HepG2 (cell line): ENCODE results near the gene TRABD. TPM values are rescaled to one million over a fixed set of nuclear protein-coding genes. Genes with fewer than 3 reads are reported as not detected.

Experiments used
- ATAC-seq: fragments of 200-7000 bp; cut with Tn5 transposase; 3 replicates; pipeline ENCODE4 v1.9.1; 2020; ENCODE audit warnings: mild to moderate bottlenecking, moderate library complexity
- BruUV-seq: library from RNA; stranded (reverse); fragments of 400-500 nt; replicated peaks from 2 replicates; lab custom pipeline; 2021; lab: Mats Ljungman, UMichigan
- CTCF ChIA-PET: fragments of 300-600 bp; formaldehyde crosslinking; extraction: SDS; loops from one replicate; lab custom pipeline; 2021; ENCODE audit warnings: low total read pairs, inconsistent platforms, low intra/inter-chr PET ratio; lab: Yijun Ruan, JAX
- POLR2A ChIA-PET: fragments of 350-600 bp; sonication (Branson Sonifier 250); formaldehyde crosslinking; loops from one replicate; lab custom pipeline; 2020; ENCODE audit warnings: antibody characterized with exemption, inconsistent platforms; lab: Yijun Ruan, JAX
- DNase-seq: peaks from one replicate; pipeline ENCODE4 v3.0.0-alpha.2; 2015; ENCODE audit warnings: low spot score
- FAIRE-seq: peaks from 3 replicates; lab custom pipeline; 2011; peaks lifted over from hg19 to GRCh38; lab: Jason Lieb, UNC
- H2AFZ ChIP-seq: one replicate; pipeline ENCODE4 v1.6.1; 2011; ENCODE audit warnings: low read length, inconsistent platforms
- H3K27ac ChIP-seq: fragments of 300-600 bp; 3 replicates; pipeline ENCODE4 v1.8.0; 2011; ENCODE audit warnings: mixed run types, mild to moderate bottlenecking, mixed read lengths, low read length, inconsistent platforms; ENCODE audit not compliant: insufficient read depth; ENCODE audit errors: extremely low read length
- H3K27me3 ChIP-seq, 2 experiments: fragments of 200-600 bp in 1 of 2; 2 replicates in 1 of 2; 3 replicates in 1 of 2; pipeline versions ENCODE4 v1.6.0 to v1.8.0; 2011; ENCODE audit warnings: low read length in 2 of 2, mild to moderate bottlenecking in 2 of 2, moderate library complexity in 2 of 2, inconsistent platforms in 1 of 2; ENCODE audit not compliant: insufficient read depth in 2 of 2, control insufficient read depth in 1 of 2
- H3K36me3 ChIP-seq, 2 experiments: fragments of 200-600 bp in 1 of 2; replicated peaks in 1 of 2; 2 replicates in 1 of 2; 3 replicates in 1 of 2; pipeline versions ENCODE4 v1.5.1 to v1.8.0; 2011; ENCODE audit warnings: low read length in 2 of 2, inconsistent platforms in 1 of 2; ENCODE audit not compliant: insufficient read depth in 2 of 2, control insufficient read depth in 1 of 2
- H3K4me1 ChIP-seq: 2 replicates; pipeline ENCODE4 v1.5.1; 2012; ENCODE audit warnings: low read length, inconsistent platforms; ENCODE audit not compliant: insufficient read depth
- H3K4me2 ChIP-seq: 2 replicates; pipeline ENCODE4 v1.6.0; 2011; ENCODE audit warnings: low read depth, low read length, inconsistent platforms
- H3K4me3 ChIP-seq, 3 experiments: fragments of 200-600 bp in 1 of 3; sonication (generic), shearing (Covaris generic) in 1 of 3; replicated peaks in 1 of 3; 2 replicates each; pipeline ENCODE4 v1.5.1; 2011 to 2016; ENCODE audit warnings: low read length in 3 of 3, inconsistent platforms in 2 of 3, low read depth in 2 of 3, mild to moderate bottlenecking in 2 of 3, control low read depth in 1 of 3, mixed read lengths in 1 of 3; ENCODE audit not compliant: insufficient read depth in 1 of 3
- H3K79me2 ChIP-seq: one replicate; pipeline ENCODE4 v1.6.1; 2011; ENCODE audit warnings: low read length, inconsistent platforms; ENCODE audit not compliant: insufficient read depth
- H3K9ac ChIP-seq: 2 replicates; pipeline ENCODE4 v1.6.0; 2011; ENCODE audit warnings: mild to moderate bottlenecking, low read depth, low read length, inconsistent platforms; ENCODE audit not compliant: insufficient read depth
- H3K9me3 ChIP-seq: 2 replicates; pipeline ENCODE4 v1.5.1; 2012; ENCODE audit warnings: mild to moderate bottlenecking, low read length
- H4K20me1 ChIP-seq: 2 replicates; pipeline ENCODE4 v1.6.0; 2011; ENCODE audit warnings: inconsistent platforms, mild to moderate bottlenecking, low read length, moderate library complexity; ENCODE audit not compliant: insufficient read depth
- DPF2 ChIP-seq: sonication (generic); formaldehyde crosslinking; IDR thresholded peaks from 2 replicates; pipeline ENCODE4 v1.4.0; 2020; ENCODE audit warnings: mild to moderate bottlenecking, low read depth, missing genetic modification reagents, borderline replicate concordance
- RFXAP ChIP-seq: sonication (generic); formaldehyde crosslinking; IDR thresholded peaks from 2 replicates; pipeline ENCODE4 v1.4.0; 2020; ENCODE audit warnings: missing genetic modification reagents, borderline replicate concordance
- SMC3 ChIP-seq: IDR thresholded peaks from 2 replicates; pipeline ENCODE4 v1.6.1; 2011; ENCODE audit warnings: low read length, improper control_type of control experiment
- SP2 ChIP-seq: sonication (generic); formaldehyde crosslinking; IDR thresholded peaks from 2 replicates; pipeline ENCODE4 v1.5.1; 2020; ENCODE audit warnings: mild to moderate bottlenecking, missing genetic modification reagents
- TGIF2 ChIP-seq: IDR thresholded peaks from 2 replicates; pipeline ENCODE4 v1.6.1; 2016; ENCODE audit warnings: control low read depth, missing compliant biosample characterization
- ZBTB7B ChIP-seq: sonication (generic); formaldehyde crosslinking; IDR thresholded peaks from 2 replicates; pipeline ENCODE4 v1.4.0; 2020; ENCODE audit warnings: missing genetic modification reagents
- ZNF296 ChIP-seq: sonication (generic); formaldehyde crosslinking; conservative IDR thresholded peaks from 2 replicates; pipeline ENCODE4 v1.5.0; 2020; ENCODE audit warnings: mild to moderate bottlenecking, missing genetic modification reagents
- ZNF572 ChIP-seq: sonication (generic); formaldehyde crosslinking; IDR thresholded peaks from 2 replicates; pipeline ENCODE4 v1.5.1; 2020; ENCODE audit warnings: mild to moderate bottlenecking, missing genetic modification reagents
- ZNF878 ChIP-seq: sonication (generic); formaldehyde crosslinking; IDR thresholded peaks from 2 replicates; pipeline ENCODE4 v1.8.1; 2023; ENCODE audit warnings: mild to moderate bottlenecking, missing genetic modification reagents, moderate library complexity
- WGBS: methylation state at CpG from one replicate; pipeline ENCODE4 v1.1.6; 2017; ENCODE audit warnings: low lambda C conversion rate; 5-methylcytosine and 5-hydroxymethylcytosine counted together
- in situ Hi-C: cut with HindIII; loops from 2 replicates; pipeline ENCODE4 v1.10.0; 2017; ENCODE audit warnings: low pct_unique_long_range_greater_than_20kb; ENCODE audit not compliant: extremely low pct_ligation_motif_present
- intact Hi-C: fragments of 100-400 bp; cut with micrococcal nuclease; formaldehyde crosslinking; loops from one replicate; pipeline ENCODE4 v1.10.0; 2022; ENCODE audit not compliant: unreplicated experiment
- polyA plus RNA-seq, 8 experiments: library from polyadenylated mRNA; depleted of rRNA in 3 of 8; stranded (reverse) in 7 of 8; unstranded in 1 of 8; fragments of >200 nt; fragmentation: Illumina TruSeq in 4 of 8; extraction: Trizol in 4 of 8; gene quantifications; 2 replicates each; pipeline versions ENCODE4 v1.2.1 to v1.2.3, GENCODE V29; 2011 to 2016; ENCODE audit warnings: low read depth in 4 of 8, missing spikeins in 1 of 8, mixed read lengths in 1 of 8; ENCODE audit not compliant: insufficient read depth in 1 of 8
- total RNA-seq, 5 experiments: library from RNA; depleted of rRNA; stranded (reverse); fragments of >200 nt; fragmentation: Illumina TruSeq; extraction: Trizol; gene quantifications; 2 replicates each; pipeline ENCODE4 v1.2.3, GENCODE V29; 2016; ENCODE audit warnings: low read depth in 1 of 5
- TF ChIP-seq, protein P1 (sequence below): sonication (generic); formaldehyde crosslinking; IDR thresholded peaks from 2 replicates; pipeline ENCODE4 v1.5.1; 2020; ENCODE audit warnings: missing genetic modification reagents, mild to moderate bottlenecking, borderline replicate concordance
- TF ChIP-seq, protein P2 (sequence below): sonication (generic); formaldehyde crosslinking; IDR thresholded peaks from 2 replicates; pipeline ENCODE4 v1.4.0; 2020; ENCODE audit warnings: missing genetic modification reagents
- TF ChIP-seq, protein P3 (sequence below): sonication (generic); formaldehyde crosslinking; IDR thresholded peaks from 2 replicates; pipeline ENCODE4 v1.5.0; 2020; ENCODE audit warnings: missing genetic modification reagents, mild to moderate bottlenecking, borderline replicate concordance
- TF ChIP-seq, protein P4 (sequence below): sonication (generic); formaldehyde crosslinking; IDR thresholded peaks from 2 replicates; pipeline ENCODE4 v1.5.0; 2020; ENCODE audit warnings: missing genetic modification reagents, mild to moderate bottlenecking, borderline replicate concordance
- TF ChIP-seq, protein P5 (sequence below): sonication (generic); formaldehyde crosslinking; IDR thresholded peaks from 2 replicates; pipeline ENCODE4 v1.4.0; 2020; ENCODE audit warnings: mild to moderate bottlenecking, missing genetic modification reagents, borderline replicate concordance

Gene TRABD
- total and polyA plus RNA-seq, 2 of the 13 experiments (the other 11 are each of a cell fraction or from before 2014, with no cell fraction given), result 21.5 to 28.9 TPM

DNA sequence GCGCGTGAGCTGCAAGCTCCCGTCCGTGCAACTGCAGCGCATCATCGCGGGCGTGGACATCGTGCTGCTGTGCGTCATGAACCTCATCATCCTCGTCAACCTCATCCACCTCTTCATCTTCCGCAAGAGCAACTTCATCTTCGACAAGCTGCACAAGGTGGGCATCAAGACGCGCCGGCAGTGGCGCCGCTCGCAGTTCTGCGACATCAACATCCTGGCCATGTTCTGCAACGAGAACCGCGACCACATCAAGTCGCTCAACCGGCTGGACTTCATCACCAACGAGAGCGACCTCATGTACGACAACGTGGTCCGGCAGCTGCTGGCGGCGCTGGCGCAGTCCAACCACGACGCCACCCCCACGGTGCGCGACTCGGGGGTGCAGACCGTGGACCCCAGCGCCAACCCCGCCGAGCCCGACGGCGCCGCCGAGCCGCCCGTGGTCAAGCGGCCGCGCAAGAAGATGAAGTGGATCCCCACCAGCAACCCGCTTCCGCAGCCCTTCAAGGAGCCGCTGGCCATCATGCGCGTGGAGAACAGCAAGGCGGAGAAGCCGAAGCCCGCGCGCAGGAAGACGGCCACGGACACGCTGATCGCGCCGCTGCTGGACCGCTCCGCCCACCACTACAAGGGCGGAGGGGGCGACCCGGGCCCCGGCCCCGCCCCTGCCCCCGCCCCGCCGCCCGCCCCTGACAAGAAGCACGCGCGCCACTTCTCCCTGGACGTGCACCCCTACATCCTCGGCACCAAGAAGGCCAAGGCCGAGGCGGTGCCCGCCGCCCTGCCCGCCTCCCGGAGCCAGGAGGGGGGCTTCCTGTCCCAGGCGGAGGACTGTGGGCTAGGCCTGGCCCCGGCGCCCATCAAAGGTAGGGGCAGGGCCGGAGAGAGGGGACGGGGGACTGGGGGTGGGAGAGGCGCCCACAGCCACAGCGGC, 7.9 kb upstream of the TRABD start:
- Histone ChIP-seq H3K4me1 (peaks cover 6% of the 10 kb centered on the region), H3K9me3 (no peaks in the 10 kb centered on the region), H3K27me3 (no peaks in the 10 kb centered on the region; a peak in 1 of 5 replicates), H3K4me2 (no peak overlapping the region), H3K9ac (no peak overlapping the region), H3K79me2 (no peaks in the 10 kb centered on the region), H4K20me1 (no peaks in the 10 kb centered on the region), H3K4me3 (no peak overlapping the region), H3K27ac (no peak overlapping the region), H3K36me3 (no peaks in the 10 kb centered on the region), H2AFZ (no peak overlapping the region)
- intact Hi-C loops, result no loop called here
- no TSS peak for BruUV-seq
- in situ Hi-C loops, result no loop called here
- ATAC-seq, result no peak
- FAIRE-seq, result no peak
- WGBS, result 96% methylated on average over 92 of the region's 98 CpGs
- ChIA-PET CTCF (no interaction called here), POLR2A (no interaction called here)
- DNase-seq, result no peak
- TF ChIP-seq, protein P1, sequence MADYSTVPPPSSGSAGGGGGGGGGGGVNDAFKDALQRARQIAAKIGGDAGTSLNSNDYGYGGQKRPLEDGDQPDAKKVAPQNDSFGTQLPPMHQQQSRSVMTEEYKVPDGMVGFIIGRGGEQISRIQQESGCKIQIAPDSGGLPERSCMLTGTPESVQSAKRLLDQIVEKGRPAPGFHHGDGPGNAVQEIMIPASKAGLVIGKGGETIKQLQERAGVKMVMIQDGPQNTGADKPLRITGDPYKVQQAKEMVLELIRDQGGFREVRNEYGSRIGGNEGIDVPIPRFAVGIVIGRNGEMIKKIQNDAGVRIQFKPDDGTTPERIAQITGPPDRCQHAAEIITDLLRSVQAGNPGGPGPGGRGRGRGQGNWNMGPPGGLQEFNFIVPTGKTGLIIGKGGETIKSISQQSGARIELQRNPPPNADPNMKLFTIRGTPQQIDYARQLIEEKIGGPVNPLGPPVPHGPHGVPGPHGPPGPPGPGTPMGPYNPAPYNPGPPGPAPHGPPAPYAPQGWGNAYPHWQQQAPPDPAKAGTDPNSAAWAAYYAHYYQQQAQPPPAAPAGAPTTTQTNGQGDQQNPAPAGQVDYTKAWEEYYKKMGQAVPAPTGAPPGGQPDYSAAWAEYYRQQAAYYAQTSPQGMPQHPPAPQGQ (CRISPR knock-in tag), result no peak
- TF ChIP-seq, protein P2, sequence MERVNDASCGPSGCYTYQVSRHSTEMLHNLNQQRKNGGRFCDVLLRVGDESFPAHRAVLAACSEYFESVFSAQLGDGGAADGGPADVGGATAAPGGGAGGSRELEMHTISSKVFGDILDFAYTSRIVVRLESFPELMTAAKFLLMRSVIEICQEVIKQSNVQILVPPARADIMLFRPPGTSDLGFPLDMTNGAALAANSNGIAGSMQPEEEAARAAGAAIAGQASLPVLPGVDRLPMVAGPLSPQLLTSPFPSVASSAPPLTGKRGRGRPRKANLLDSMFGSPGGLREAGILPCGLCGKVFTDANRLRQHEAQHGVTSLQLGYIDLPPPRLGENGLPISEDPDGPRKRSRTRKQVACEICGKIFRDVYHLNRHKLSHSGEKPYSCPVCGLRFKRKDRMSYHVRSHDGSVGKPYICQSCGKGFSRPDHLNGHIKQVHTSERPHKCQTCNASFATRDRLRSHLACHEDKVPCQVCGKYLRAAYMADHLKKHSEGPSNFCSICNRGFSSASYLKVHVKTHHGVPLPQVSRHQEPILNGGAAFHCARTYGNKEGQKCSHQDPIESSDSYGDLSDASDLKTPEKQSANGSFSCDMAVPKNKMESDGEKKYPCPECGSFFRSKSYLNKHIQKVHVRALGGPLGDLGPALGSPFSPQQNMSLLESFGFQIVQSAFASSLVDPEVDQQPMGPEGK, result no peak
- TF ChIP-seq, protein P3, sequence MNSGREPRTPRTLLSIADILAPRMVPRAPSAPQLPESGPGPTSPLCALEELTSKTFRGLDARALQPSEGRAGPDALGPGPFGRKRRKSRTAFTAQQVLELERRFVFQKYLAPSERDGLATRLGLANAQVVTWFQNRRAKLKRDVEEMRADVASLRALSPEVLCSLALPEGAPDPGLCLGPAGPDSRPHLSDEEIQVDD, result no peak
- TF ChIP-seq ZNF296 (CRISPR knock-in tag), result no peak
- no peak for TF ChIP-seq SMC3
- TF ChIP-seq ZNF878 (CRISPR knock-in tag), result no peak
- TF ChIP-seq ZBTB7B (CRISPR knock-in tag), result no peak
- TF ChIP-seq, protein P4, sequence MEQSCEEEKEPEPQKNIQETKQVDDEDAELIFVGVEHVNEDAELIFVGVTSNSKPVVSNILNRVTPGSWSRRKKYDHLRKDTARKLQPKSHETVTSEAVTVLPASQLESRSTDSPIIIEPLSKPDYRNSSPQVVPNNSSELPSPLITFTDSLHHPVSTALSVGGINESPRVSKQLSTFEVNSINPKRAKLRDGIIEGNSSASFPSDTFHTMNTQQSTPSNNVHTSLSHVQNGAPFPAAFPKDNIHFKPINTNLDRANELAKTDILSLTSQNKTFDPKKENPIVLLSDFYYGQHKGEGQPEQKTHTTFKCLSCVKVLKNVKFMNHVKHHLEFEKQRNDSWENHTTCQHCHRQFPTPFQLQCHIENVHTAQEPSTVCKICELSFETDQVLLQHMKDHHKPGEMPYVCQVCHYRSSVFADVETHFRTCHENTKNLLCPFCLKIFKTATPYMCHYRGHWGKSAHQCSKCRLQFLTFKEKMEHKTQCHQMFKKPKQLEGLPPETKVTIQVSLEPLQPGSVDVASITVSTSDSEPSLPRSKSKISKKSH (CRISPR knock-in tag), result no peak
- no peak for TF ChIP-seq TGIF2 (CRISPR knock-in tag)
- no peak for TF ChIP-seq ZNF572 (CRISPR knock-in tag)
- no peak for TF ChIP-seq RFXAP (CRISPR knock-in tag)
- TF ChIP-seq DPF2, result no peak
- no peak for TF ChIP-seq SP2 (CRISPR knock-in tag)
- TF ChIP-seq, protein P5, sequence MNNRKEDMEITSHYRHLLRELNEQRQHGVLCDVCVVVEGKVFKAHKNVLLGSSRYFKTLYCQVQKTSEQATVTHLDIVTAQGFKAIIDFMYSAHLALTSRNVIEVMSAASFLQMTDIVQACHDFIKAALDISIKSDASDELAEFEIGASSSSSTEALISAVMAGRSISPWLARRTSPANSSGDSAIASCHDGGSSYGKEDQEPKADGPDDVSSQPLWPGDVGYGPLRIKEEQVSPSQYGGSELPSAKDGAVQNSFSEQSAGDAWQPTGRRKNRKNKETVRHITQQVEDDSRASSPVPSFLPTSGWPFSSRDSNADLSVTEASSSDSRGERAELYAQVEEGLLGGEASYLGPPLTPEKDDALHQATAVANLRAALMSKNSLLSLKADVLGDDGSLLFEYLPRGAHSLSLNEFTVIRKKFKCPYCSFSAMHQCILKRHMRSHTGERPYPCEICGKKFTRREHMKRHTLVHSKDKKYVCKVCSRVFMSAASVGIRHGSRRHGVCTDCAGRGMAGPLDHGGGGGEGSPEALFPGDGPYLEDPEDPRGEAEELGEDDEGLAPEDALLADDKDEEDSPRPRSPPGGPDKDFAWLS (CRISPR knock-in tag), result no peak
